Gastroesophageal sphincter (tissue), 4 donors: Measurements from ENCODE around the gene CCDC13. TPM values are rescaled to one million over a fixed set of nuclear protein-coding genes. Genes with fewer than 3 reads are reported as not detected.

Experiments
- ATAC-seq: fragments of 150-250 bp; one replicate; pipeline ENCODE4 v1.9.1; 2016; ENCODE audit warnings: mild to moderate bottlenecking, moderate library complexity
- H3K27ac ChIP-seq, 4 donors: fragments of 200-600 bp; sonication (generic) in 3 of 4; 1 replicate in 3 of 4; 2 replicates in 1 of 4; pipeline ENCODE4 v1.5.1; 2016 to 2019
- H3K27me3 ChIP-seq: fragments of 200-600 bp; sonication (generic); one replicate; pipeline ENCODE4 v1.5.1; 2019
- H3K36me3 ChIP-seq, 2 donors: fragments of 200-600 bp; sonication (generic); one replicate each; pipeline ENCODE4 v1.5.1; 2019; ENCODE audit warnings: control low read depth in 1 of 2
- H3K4me1 ChIP-seq, 3 donors: fragments of 200-600 bp; sonication (generic); 1 replicate in 2 of 3; 2 replicates in 1 of 3; pipeline ENCODE4 v1.5.1; 2016 to 2019; ENCODE audit warnings: control low read depth in 2 of 3
- H3K4me3 ChIP-seq, 2 donors: fragments of 200-600 bp; sonication (generic); one replicate each; pipeline ENCODE4 v1.5.1; 2019; ENCODE audit warnings: mild to moderate bottlenecking in 1 of 2, moderate library complexity in 1 of 2
- H3K9me3 ChIP-seq, 3 donors: fragments of 200-600 bp; sonication (generic); one replicate each; pipeline ENCODE4 v1.5.1; 2017 to 2019; ENCODE audit warnings: control low read depth in 2 of 3
- EP300 ChIP-seq: sonication (generic); formaldehyde crosslinking; IDR thresholded peaks from one replicate; pipeline ENCODE4 v1.6.1; 2017; ENCODE audit warnings: antibody characterized with exemption, mild to moderate bottlenecking
- POLR2A ChIP-seq, 2 donors: fragments of 450-650 bp; IDR thresholded peaks; one replicate each; pipeline ENCODE4 v1.6.1; 2017; ENCODE audit warnings: antibody characterized with exemption in 2 of 2, mild to moderate bottlenecking in 2 of 2, moderate library complexity in 1 of 2
- POLR2AphosphoS5 ChIP-seq: sonication (generic); formaldehyde crosslinking; IDR thresholded peaks from one replicate; pipeline ENCODE4 v1.6.1; 2017; ENCODE audit warnings: antibody characterized with exemption
- WGBS, 2 donors: methylation state at CpG; one replicate each; pipeline ENCODE4 v1.1.5; 2018; ENCODE audit warnings: low coverage in 1 of 2; 5-methylcytosine and 5-hydroxymethylcytosine counted together
- total RNA-seq, 4 donors: library from RNA; depleted of rRNA; stranded (reverse); fragments of >200 nt; gene quantifications; one replicate each; pipeline ENCODE4 v1.1.0, GENCODE V29; 2016
- TF ChIP-seq, protein P1 (sequence below), 4 experiments: fragments of 200-600 bp in 2 of 4; fragments of 450-650 bp in 2 of 4; sonication (generic) in 1 of 4; IDR thresholded peaks; one replicate each; pipeline ENCODE4 v1.5.1; 2017 to 2019; ENCODE audit warnings: antibody characterized with exemption in 4 of 4, mild to moderate bottlenecking in 2 of 4, moderate library complexity in 2 of 4

The CCDC13 gene
- total RNA-seq, 4 donors from 2014 or later: 2.8 to 7.4 (median 5.6) TPM

DNA sequence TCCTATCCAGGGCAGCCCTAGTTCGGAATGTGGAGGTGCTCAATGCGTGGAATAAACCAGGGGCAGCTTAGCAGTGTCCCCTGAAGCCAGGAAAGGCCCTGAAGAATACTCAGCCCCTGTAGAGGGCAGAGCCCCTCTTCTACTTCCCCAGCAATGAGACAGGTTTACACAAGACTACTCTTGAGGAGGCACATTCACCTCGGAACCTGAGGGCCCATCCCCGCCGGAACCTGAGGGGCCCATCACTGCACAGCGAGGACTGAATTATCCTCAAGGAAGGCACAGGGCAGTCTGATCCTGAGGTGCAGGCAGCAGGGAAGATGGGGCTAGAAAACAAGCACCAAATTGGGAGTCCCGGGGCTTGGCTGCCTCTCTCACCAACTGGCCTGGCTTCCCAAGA, 22.2 kb downstream of the CCDC13 start:
- TF ChIP-seq POLR2A (IDR thresholded peaks at IDR 0.05) (no peak), EP300 (no peak)
- ATAC-seq: no peak
- Histone ChIP-seq H3K27me3 (no peaks in the 10 kb centered on the region), H3K36me3 (peaks cover 0 to 5% of the 10 kb centered on the region in 2 donors), H3K9me3 (no peaks in the 10 kb centered on the region), H3K27ac (no peak overlapping the region), H3K4me3 (no peak overlapping the region), H3K4me1 (peaks cover 7 to 49% (median 14%) of the 10 kb centered on the region in 3 donors)
- WGBS, 2 donors: no CpG with 5 or more reads among the region's 7 CpGs

GRCh38 chr3:42749753-42750231, 23.3 kb downstream of the CCDC13 start:
- H3K27me3 ChIP-seq: no peaks in the 10 kb centered on the region
- peaks cover 16 to 60% (median 16%) of the 10 kb centered on the region in 3 donors for H3K4me1 ChIP-seq
- 17 to 76% methylated on average over 1 to 3 of the region's 10 CpGs for WGBS, 2 donors
- ATAC-seq: no peak
- H3K27ac ChIP-seq: peak overlapping the region in 3 of 4 donors; percentile 48 to 83 (median 81)
- H3K36me3 ChIP-seq: peaks cover 0 to 5% of the 10 kb centered on the region in 2 donors
- TF ChIP-seq POLR2AphosphoS5 (peak; percentile 13), POLR2A (IDR thresholded peaks at IDR 0.05) (no peak)
- TF ChIP-seq, protein P1, sequence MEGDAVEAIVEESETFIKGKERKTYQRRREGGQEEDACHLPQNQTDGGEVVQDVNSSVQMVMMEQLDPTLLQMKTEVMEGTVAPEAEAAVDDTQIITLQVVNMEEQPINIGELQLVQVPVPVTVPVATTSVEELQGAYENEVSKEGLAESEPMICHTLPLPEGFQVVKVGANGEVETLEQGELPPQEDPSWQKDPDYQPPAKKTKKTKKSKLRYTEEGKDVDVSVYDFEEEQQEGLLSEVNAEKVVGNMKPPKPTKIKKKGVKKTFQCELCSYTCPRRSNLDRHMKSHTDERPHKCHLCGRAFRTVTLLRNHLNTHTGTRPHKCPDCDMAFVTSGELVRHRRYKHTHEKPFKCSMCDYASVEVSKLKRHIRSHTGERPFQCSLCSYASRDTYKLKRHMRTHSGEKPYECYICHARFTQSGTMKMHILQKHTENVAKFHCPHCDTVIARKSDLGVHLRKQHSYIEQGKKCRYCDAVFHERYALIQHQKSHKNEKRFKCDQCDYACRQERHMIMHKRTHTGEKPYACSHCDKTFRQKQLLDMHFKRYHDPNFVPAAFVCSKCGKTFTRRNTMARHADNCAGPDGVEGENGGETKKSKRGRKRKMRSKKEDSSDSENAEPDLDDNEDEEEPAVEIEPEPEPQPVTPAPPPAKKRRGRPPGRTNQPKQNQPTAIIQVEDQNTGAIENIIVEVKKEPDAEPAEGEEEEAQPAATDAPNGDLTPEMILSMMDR (IDR thresholded peaks at IDR 0.05): peak in 3 of 4 experiments; percentile 34 to 50 (median 39)
- H3K9me3 ChIP-seq: no peaks in the 10 kb centered on the region
- H3K4me3 ChIP-seq: no peak overlapping the region

DNA sequence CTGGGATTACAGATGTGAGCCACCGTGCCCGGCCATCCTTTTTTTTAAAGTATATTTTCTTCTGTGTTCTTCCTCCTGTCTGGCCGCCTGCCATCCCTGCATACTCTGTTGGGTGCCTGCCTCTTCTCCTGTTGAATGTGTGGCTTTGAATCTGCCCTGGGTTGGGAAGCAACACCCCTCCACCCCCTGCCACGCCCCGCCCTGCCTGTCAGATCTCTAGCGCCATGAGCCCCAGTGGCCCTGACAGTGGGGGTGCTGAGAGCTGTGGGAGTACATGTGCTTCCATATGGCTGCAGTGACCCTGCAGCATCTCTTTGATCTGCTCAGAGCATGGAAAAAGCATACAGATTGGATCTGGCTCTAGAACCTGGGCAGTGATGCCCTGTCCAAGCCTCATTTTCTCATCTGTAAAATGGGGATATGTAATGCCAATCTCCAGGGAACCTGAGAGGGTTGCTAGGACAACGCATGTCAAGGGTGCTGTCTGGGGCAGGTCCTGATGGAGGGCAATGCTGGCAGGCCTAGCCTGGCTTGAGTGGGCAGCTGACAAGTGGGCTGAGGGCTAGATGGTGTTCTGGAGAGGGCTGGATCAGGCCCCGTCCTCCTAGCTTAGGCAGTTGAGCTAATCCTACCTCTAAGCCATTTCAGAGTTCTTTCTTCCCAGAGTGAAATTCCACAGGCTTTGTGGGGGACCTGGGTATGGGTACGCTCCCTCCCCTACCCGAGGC, 23.9 kb downstream of the CCDC13 start:
- Histone ChIP-seq H3K36me3 (peaks cover 0 to 5% of the 10 kb centered on the region in 2 donors), H3K27me3 (no peaks in the 10 kb centered on the region), H3K4me1 (peaks cover 16 to 66% (median 17%) of the 10 kb centered on the region in 3 donors), H3K4me3 (no peak overlapping the region), H3K27ac (peak overlapping the region in 3 of 4 donors; percentile 48 to 83 (median 81)), H3K9me3 (no peaks in the 10 kb centered on the region)
- no peak for ATAC-seq
- TF ChIP-seq POLR2A (IDR thresholded peaks at IDR 0.05) (no peak), POLR2AphosphoS5 (no peak), EP300 (no peak)
- TF ChIP-seq, protein P1 (IDR thresholded peaks at IDR 0.05): no peak
- WGBS, 2 donors: 72% methylated on average over 3 of the region's 10 CpGs; no CpG with 5 or more reads in 1 of the 2 donors

- Histone ChIP-seq H3K4me3 (no peak overlapping the region), H3K27ac (peak overlapping the region in 3 of 4 donors; percentile 81 to 83 (median 82)), H3K9me3 (no peaks in the 10 kb centered on the region), H3K27me3 (no peaks in the 10 kb centered on the region), H3K4me1 (peaks cover 16 to 71% (median 17%) of the 10 kb centered on the region in 3 donors), H3K36me3 (no peaks in the 10 kb centered on the region)
- TF ChIP-seq EP300 (no peak), POLR2AphosphoS5 (no peak), POLR2A (IDR thresholded peaks at IDR 0.05) (no peak)
- TF ChIP-seq, protein P1 (IDR thresholded peaks at IDR 0.05): no peak
- WGBS, 2 donors: 53% methylated on average over 5 of the region's 6 CpGs; no CpG with 5 or more reads in 1 of the 2 donors
- ATAC-seq: no peak
Observed at GRCh38 chr3:42747581-42747980, 25.5 kb downstream of the CCDC13 start.

- peaks cover 16 to 71% (median 17%) of the 10 kb centered on the region in 3 donors for H3K4me1 ChIP-seq
- peak; percentile 45 for ATAC-seq
Observed at GRCh38 chr3:42746455-42747450, 26.3 kb downstream of the CCDC13 start.

More at GRCh38 chr3:42746455-42747450, 26.3 kb downstream of the CCDC13 start:
- H3K36me3 ChIP-seq: no peaks in the 10 kb centered on the region
- H3K9me3 ChIP-seq: no peaks in the 10 kb centered on the region
- H3K4me3 ChIP-seq: no peak overlapping the region
- no peaks in the 10 kb centered on the region for H3K27me3 ChIP-seq
- TF ChIP-seq POLR2AphosphoS5 (peak; percentile 72), EP300 (no peak)
- 35 to 70% methylated on average over 2 to 7 of the region's 11 CpGs for WGBS, 2 donors
- H3K27ac ChIP-seq: peak overlapping the region; percentile 71 to 83 (median 82)
